ENCODE results near the gene LHFPL6.

Gene LHFPL6

DNA sequence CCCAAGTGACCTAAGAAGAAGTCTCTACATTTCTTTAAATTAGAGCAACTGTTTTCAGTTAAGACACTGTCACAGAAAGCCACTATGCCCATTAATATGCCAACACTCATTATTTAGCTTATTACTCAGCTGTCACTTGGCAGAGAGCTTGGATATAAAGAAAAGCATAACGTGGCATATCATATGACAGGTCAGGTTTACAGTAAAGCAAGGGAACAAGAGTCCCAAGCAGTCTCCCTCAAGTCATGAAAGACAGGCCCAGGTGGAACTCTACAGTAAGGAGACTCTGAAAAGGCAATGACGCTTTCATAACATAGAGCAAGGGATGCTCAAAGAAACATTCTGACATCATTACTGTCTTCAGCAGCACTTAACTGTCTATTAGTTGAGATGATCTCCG, 6.3 kb downstream of the LHFPL6 start:
- DNase-seq = no peak
- Histone ChIP-seq H3K4me1 (ENCODE audit: insufficient read depth, low read length) (no peaks in the 10 kb centered on the region), H3K4me3 (ENCODE audit: low read depth in 1 of 2, low read length in 2 of 2) (no peak overlapping the region), H3K4me2 (ENCODE audit: insufficient read depth, low read length) (no peak overlapping the region), H3K27me3 (ENCODE audit: insufficient read depth, low read length, poor library complexity) (peaks cover 14% of the 10 kb centered on the region), H4K20me1 (ENCODE audit: insufficient read depth, low read length) (no peaks in the 10 kb centered on the region), H3K79me2 (ENCODE audit: insufficient read depth, low read length) (no peaks in the 10 kb centered on the region), H3K27ac (ENCODE audit: low read length) (no peak overlapping the region), H3K9me3 (ENCODE audit: insufficient read depth, low read length, severe bottlenecking) (no peaks in the 10 kb centered on the region), H2AFZ (ENCODE audit: low read depth, low read length) (no peak overlapping the region), H3K36me3 (ENCODE audit: insufficient read depth, low read length) (no peaks in the 10 kb centered on the region), H3K9ac (ENCODE audit: low read depth, low read length) (no peak overlapping the region)
- ATAC-seq (ENCODE audit: insufficient read depth, low read depth) = no peak
- TF ChIP-seq, protein P1, sequence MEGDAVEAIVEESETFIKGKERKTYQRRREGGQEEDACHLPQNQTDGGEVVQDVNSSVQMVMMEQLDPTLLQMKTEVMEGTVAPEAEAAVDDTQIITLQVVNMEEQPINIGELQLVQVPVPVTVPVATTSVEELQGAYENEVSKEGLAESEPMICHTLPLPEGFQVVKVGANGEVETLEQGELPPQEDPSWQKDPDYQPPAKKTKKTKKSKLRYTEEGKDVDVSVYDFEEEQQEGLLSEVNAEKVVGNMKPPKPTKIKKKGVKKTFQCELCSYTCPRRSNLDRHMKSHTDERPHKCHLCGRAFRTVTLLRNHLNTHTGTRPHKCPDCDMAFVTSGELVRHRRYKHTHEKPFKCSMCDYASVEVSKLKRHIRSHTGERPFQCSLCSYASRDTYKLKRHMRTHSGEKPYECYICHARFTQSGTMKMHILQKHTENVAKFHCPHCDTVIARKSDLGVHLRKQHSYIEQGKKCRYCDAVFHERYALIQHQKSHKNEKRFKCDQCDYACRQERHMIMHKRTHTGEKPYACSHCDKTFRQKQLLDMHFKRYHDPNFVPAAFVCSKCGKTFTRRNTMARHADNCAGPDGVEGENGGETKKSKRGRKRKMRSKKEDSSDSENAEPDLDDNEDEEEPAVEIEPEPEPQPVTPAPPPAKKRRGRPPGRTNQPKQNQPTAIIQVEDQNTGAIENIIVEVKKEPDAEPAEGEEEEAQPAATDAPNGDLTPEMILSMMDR (IDR thresholded peaks at IDR 0.05; ENCODE audit: borderline replicate concordance, extremely low read depth, low read length, poor library complexity, severe bottlenecking) = no peak
- no peak for TF ChIP-seq EZH2 (IDR thresholded peaks at IDR 0.05; ENCODE audit: borderline replicate concordance, low read depth, low read length, severe bottlenecking)

DNA sequence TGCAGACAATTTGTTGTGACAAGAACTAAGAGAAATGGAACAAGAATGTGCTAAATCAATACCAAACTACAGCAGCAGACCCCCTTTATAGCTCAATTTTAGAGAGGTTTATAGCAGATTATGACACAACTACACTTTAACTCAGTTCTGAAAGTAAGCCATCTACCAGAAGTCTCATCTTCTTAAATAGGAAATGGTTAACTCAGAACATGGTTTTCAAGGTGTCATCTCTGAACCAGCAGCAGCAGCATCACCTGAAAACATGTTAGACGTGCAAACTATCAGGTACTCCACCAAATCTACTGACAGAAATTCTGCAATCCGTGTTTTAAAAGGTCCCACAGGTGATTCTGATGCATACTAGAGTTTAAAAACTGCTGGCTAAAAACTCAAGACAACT, 6.8 kb downstream of the LHFPL6 start:
- ATAC-seq (ENCODE audit: insufficient read depth, low read depth) (no peak), DNase-seq (no peak)
- H3K79me2 ChIP-seq (ENCODE audit: insufficient read depth, low read length) = no peaks in the 10 kb centered on the region
- no peaks in the 10 kb centered on the region for H3K36me3 ChIP-seq (ENCODE audit: insufficient read depth, low read length)
- no peak overlapping the region for H3K27ac ChIP-seq (ENCODE audit: low read length)
- TF ChIP-seq, protein P1 (IDR thresholded peaks at IDR 0.05; ENCODE audit: borderline replicate concordance, extremely low read depth, low read length, poor library complexity, severe bottlenecking) = no peak
- no peak for TF ChIP-seq EZH2 (IDR thresholded peaks at IDR 0.05; ENCODE audit: borderline replicate concordance, low read depth, low read length, severe bottlenecking)
- H2AFZ ChIP-seq (ENCODE audit: low read depth, low read length) = no peak overlapping the region
- no peak overlapping the region for H3K4me3 ChIP-seq (ENCODE audit: low read depth in 1 of 2, low read length in 2 of 2)
- no peaks in the 10 kb centered on the region for H3K9me3 ChIP-seq (ENCODE audit: insufficient read depth, low read length, severe bottlenecking)
- no peaks in the 10 kb centered on the region for H3K4me1 ChIP-seq (ENCODE audit: insufficient read depth, low read length)
- no peak overlapping the region for H3K4me2 ChIP-seq (ENCODE audit: insufficient read depth, low read length)
- H3K9ac ChIP-seq (ENCODE audit: low read depth, low read length) = no peak overlapping the region
- H4K20me1 ChIP-seq (ENCODE audit: insufficient read depth, low read length) = no peaks in the 10 kb centered on the region
- H3K27me3 ChIP-seq (ENCODE audit: insufficient read depth, low read length, poor library complexity) = peaks cover 14% of the 10 kb centered on the region

GRCh38 chr13:39590466-39591036, 12.4 kb downstream of the LHFPL6 start:
- H3K79me2 ChIP-seq (ENCODE audit: insufficient read depth, low read length) = no peaks in the 10 kb centered on the region
- H3K36me3 ChIP-seq (ENCODE audit: insufficient read depth, low read length) = no peaks in the 10 kb centered on the region
- no peak overlapping the region for H3K9ac ChIP-seq (ENCODE audit: low read depth, low read length)
- H3K27me3 ChIP-seq (ENCODE audit: insufficient read depth, low read length, poor library complexity) = no peaks in the 10 kb centered on the region
- DNase-seq (no peak), ATAC-seq (ENCODE audit: insufficient read depth, low read depth) (no peak)
- no peak overlapping the region for H3K4me3 ChIP-seq (ENCODE audit: low read depth in 1 of 2, low read length in 2 of 2)
- no peak overlapping the region for H2AFZ ChIP-seq (ENCODE audit: low read depth, low read length)
- H3K27ac ChIP-seq (ENCODE audit: low read length) = no peak overlapping the region
- no peaks in the 10 kb centered on the region for H3K4me1 ChIP-seq (ENCODE audit: insufficient read depth, low read length)
- TF ChIP-seq, protein P1 (IDR thresholded peaks at IDR 0.05; ENCODE audit: borderline replicate concordance, extremely low read depth, low read length, poor library complexity, severe bottlenecking) = no peak
- no peak for TF ChIP-seq EZH2 (IDR thresholded peaks at IDR 0.05; ENCODE audit: borderline replicate concordance, low read depth, low read length, severe bottlenecking)
- no peaks in the 10 kb centered on the region for H3K9me3 ChIP-seq (ENCODE audit: insufficient read depth, low read length, severe bottlenecking)
- no peaks in the 10 kb centered on the region for H4K20me1 ChIP-seq (ENCODE audit: insufficient read depth, low read length)
- no peak overlapping the region for H3K4me2 ChIP-seq (ENCODE audit: insufficient read depth, low read length)

DNA sequence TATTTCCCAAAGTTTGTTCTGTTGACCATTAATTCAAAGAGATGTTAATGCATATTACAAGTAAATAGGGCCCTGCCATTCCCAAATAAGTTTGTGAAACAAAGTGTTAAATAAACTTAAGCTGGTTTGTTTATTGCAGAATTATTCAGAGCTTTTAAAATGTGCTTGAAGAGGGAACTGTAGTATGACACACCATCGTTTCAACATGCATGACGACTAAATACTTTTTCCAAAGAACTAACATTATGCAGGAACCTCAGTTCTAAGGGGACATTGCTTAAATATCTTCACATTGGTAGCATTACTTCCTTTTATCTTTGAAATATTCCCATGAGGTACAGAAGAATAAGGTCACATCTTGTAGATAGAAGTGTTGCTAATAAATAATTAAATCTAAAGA, 14.6 kb downstream of the LHFPL6 start:
- Histone ChIP-seq H3K79me2 (ENCODE audit: insufficient read depth, low read length) (no peaks in the 10 kb centered on the region), H3K36me3 (ENCODE audit: insufficient read depth, low read length) (no peaks in the 10 kb centered on the region), H3K27ac (ENCODE audit: low read length) (no peak overlapping the region), H3K27me3 (ENCODE audit: insufficient read depth, low read length, poor library complexity) (no peaks in the 10 kb centered on the region), H4K20me1 (ENCODE audit: insufficient read depth, low read length) (no peaks in the 10 kb centered on the region), H3K9ac (ENCODE audit: low read depth, low read length) (no peak overlapping the region), H2AFZ (ENCODE audit: low read depth, low read length) (no peak overlapping the region), H3K4me3 (ENCODE audit: low read depth in 1 of 2, low read length in 2 of 2) (no peak overlapping the region), H3K4me1 (ENCODE audit: insufficient read depth, low read length) (no peaks in the 10 kb centered on the region), H3K9me3 (ENCODE audit: insufficient read depth, low read length, severe bottlenecking) (no peaks in the 10 kb centered on the region), H3K4me2 (ENCODE audit: insufficient read depth, low read length) (no peak overlapping the region)
- ATAC-seq (ENCODE audit: insufficient read depth, low read depth) (no peak), DNase-seq (no peak)
- TF ChIP-seq, protein P1 (IDR thresholded peaks at IDR 0.05; ENCODE audit: borderline replicate concordance, extremely low read depth, low read length, poor library complexity, severe bottlenecking) = no peak
- no peak for TF ChIP-seq EZH2 (IDR thresholded peaks at IDR 0.05; ENCODE audit: borderline replicate concordance, low read depth, low read length, severe bottlenecking)
